HCT116 (cell line): ENCODE data around the gene ATP8B4.

ENCODE experiments used
- EZH2 ChIP-seq: fragments of 200-600 bp; sonication (generic); IDR thresholded peaks from 2 replicates; pipeline ENCODE4 v1.6.1; 2017; ENCODE audit warnings: antibody characterized with exemption, mixed run types
- EZH2phosphoT487 ChIP-seq: fragments of 200-600 bp; IDR thresholded peaks from 2 replicates; pipeline ENCODE4 v1.6.1; 2018; ENCODE audit warnings: antibody characterized with exemption, borderline replicate concordance
- POLR2A ChIP-seq: IDR thresholded peaks from 2 replicates; pipeline ENCODE4 v1.7.0; 2011; ENCODE audit warnings: borderline replicate concordance; ENCODE audit not compliant: insufficient read depth, insufficient read length; ENCODE audit errors: extremely low read depth
- POLR2AphosphoS5 ChIP-seq: IDR thresholded peaks from 2 replicates; pipeline ENCODE4 v1.6.1; 2011; ENCODE audit warnings: mild to moderate bottlenecking, low read depth, low read length, moderate library complexity
- RAD21 ChIP-seq: IDR thresholded peaks from 2 replicates; pipeline ENCODE4 v1.6.1; 2012; ENCODE audit warnings: low read depth, mild to moderate bottlenecking
- SP1 ChIP-seq: IDR thresholded peaks from 2 replicates; pipeline ENCODE4 v1.6.1; 2012; ENCODE audit warnings: low read depth
- ZBTB33 ChIP-seq: IDR thresholded peaks from 2 replicates; pipeline ENCODE4 v1.6.1; 2011; ENCODE audit warnings: mild to moderate bottlenecking, low read length, moderate library complexity; ENCODE audit not compliant: insufficient replicate concordance; ENCODE audit errors: extremely low read depth
- TF ChIP-seq, protein P1 (sequence below): IDR thresholded peaks from 2 replicates; pipeline ENCODE4 v1.6.1; 2012; ENCODE audit warnings: low read depth
- TF ChIP-seq, protein P2 (sequence below), 3 experiments: fragments of 200-600 bp in 1 of 3; sonication (generic) in 1 of 3; IDR thresholded peaks in 2 of 3; conservative IDR thresholded peaks in 1 of 3; 2 replicates each; pipeline ENCODE4 v1.5.1; 2012 to 2017; ENCODE audit warnings: low read depth in 2 of 3, low read length in 2 of 3, antibody characterized with exemption in 1 of 3, borderline replicate concordance in 1 of 3, control low read depth in 1 of 3, mild to moderate bottlenecking in 1 of 3, mixed read lengths in 1 of 3, mixed run types in 1 of 3, moderate library complexity in 1 of 3; ENCODE audit not compliant: insufficient read depth in 1 of 3

- TF ChIP-seq, protein P1, sequence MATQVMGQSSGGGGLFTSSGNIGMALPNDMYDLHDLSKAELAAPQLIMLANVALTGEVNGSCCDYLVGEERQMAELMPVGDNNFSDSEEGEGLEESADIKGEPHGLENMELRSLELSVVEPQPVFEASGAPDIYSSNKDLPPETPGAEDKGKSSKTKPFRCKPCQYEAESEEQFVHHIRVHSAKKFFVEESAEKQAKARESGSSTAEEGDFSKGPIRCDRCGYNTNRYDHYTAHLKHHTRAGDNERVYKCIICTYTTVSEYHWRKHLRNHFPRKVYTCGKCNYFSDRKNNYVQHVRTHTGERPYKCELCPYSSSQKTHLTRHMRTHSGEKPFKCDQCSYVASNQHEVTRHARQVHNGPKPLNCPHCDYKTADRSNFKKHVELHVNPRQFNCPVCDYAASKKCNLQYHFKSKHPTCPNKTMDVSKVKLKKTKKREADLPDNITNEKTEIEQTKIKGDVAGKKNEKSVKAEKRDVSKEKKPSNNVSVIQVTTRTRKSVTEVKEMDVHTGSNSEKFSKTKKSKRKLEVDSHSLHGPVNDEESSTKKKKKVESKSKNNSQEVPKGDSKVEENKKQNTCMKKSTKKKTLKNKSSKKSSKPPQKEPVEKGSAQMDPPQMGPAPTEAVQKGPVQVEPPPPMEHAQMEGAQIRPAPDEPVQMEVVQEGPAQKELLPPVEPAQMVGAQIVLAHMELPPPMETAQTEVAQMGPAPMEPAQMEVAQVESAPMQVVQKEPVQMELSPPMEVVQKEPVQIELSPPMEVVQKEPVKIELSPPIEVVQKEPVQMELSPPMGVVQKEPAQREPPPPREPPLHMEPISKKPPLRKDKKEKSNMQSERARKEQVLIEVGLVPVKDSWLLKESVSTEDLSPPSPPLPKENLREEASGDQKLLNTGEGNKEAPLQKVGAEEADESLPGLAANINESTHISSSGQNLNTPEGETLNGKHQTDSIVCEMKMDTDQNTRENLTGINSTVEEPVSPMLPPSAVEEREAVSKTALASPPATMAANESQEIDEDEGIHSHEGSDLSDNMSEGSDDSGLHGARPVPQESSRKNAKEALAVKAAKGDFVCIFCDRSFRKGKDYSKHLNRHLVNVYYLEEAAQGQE, result no peak
- TF ChIP-seq RAD21, result no peak
- no peak for TF ChIP-seq SP1
- no peak for TF ChIP-seq POLR2A
- TF ChIP-seq EZH2, result no peak
- TF ChIP-seq EZH2phosphoT487, result no peak
- TF ChIP-seq, protein P2, sequence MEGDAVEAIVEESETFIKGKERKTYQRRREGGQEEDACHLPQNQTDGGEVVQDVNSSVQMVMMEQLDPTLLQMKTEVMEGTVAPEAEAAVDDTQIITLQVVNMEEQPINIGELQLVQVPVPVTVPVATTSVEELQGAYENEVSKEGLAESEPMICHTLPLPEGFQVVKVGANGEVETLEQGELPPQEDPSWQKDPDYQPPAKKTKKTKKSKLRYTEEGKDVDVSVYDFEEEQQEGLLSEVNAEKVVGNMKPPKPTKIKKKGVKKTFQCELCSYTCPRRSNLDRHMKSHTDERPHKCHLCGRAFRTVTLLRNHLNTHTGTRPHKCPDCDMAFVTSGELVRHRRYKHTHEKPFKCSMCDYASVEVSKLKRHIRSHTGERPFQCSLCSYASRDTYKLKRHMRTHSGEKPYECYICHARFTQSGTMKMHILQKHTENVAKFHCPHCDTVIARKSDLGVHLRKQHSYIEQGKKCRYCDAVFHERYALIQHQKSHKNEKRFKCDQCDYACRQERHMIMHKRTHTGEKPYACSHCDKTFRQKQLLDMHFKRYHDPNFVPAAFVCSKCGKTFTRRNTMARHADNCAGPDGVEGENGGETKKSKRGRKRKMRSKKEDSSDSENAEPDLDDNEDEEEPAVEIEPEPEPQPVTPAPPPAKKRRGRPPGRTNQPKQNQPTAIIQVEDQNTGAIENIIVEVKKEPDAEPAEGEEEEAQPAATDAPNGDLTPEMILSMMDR (IDR thresholded peaks at IDR 0.05 in 2 of 3, conservative IDR thresholded peaks at IDR 0.05 in 1 of 3; ENCODE audit: borderline replicate concordance in 1 of 3, insufficient read depth in 1 of 3, low read depth in 2 of 3, low read length in 2 of 3), result no peak
- no peak for TF ChIP-seq POLR2AphosphoS5
- no peak for TF ChIP-seq ZBTB33
Observed at GRCh38 chr15:50119063-50120040, at the start of gene ATP8B4.
